ENCODE data around the gene UBE2K. TPM values are rescaled to one million over a fixed set of nuclear protein-coding genes. Genes with fewer than 3 reads are reported as not detected.

UBE2K gene
- total RNA-seq, 1 experiment from 2014 or later: 151 TPM

- DNase-seq: no peak
- Histone ChIP-seq H2AFZ (ENCODE audit: low read length) (no peak overlapping the region), H3K23ac (ENCODE audit: insufficient read length, low read depth, low read length) (no peak overlapping the region), H4K5ac (ENCODE audit: insufficient read length, low read depth, low read length) (no peak overlapping the region), H2BK15ac (ENCODE audit: low read depth, low read length) (no peak overlapping the region), H3K27ac (ENCODE audit: insufficient read length, low read depth, low read length) (no peak overlapping the region), H3K4me2 (ENCODE audit: insufficient read depth, insufficient read length, low read length) (no peak overlapping the region), H3K27me3 (ENCODE audit: insufficient read depth, low read length) (no peaks in the 10 kb centered on the region), H3K23me2 (ENCODE audit: insufficient read length, low read depth, low read length, poor library complexity, severe bottlenecking) (no peaks in the 10 kb centered on the region), H4K20me1 (ENCODE audit: control insufficient read depth, insufficient read depth, insufficient read length) (no peaks in the 10 kb centered on the region), H2BK12ac (ENCODE audit: insufficient read length, low read depth, low read length) (no peak overlapping the region), H2AK5ac (ENCODE audit: insufficient read length, low read length) (no peak overlapping the region), H3K56ac (ENCODE audit: insufficient read length, low read depth, low read length) (no peak overlapping the region), H3K4ac (ENCODE audit: low read depth, low read length) (no peak overlapping the region), H3K9me3 (ENCODE audit: control insufficient read depth, low read depth, low read length) (no peaks in the 10 kb centered on the region), H3K79me1 (ENCODE audit: insufficient read depth, low read depth, low read length, poor library complexity, severe bottlenecking) (no peaks in the 10 kb centered on the region), H4K91ac (ENCODE audit: insufficient read length, low read depth, low read length) (no peak overlapping the region), H3K79me2 (ENCODE audit: insufficient read depth, low read length) (no peaks in the 10 kb centered on the region), H3K14ac (ENCODE audit: insufficient read depth, low read length) (no peak overlapping the region; the same call in 1 of the 2 replicates), H2BK120ac (ENCODE audit: low read depth, low read length, poor library complexity, severe bottlenecking) (no peak overlapping the region), H2BK20ac (ENCODE audit: low read depth, low read length, poor library complexity, severe bottlenecking) (no peak overlapping the region), H3T11ph (ENCODE audit: low read length) (no peak overlapping the region), H3K4me1 (ENCODE audit: insufficient read depth, low read length) (no peaks in the 10 kb centered on the region), H3K9ac (ENCODE audit: extremely low read depth, insufficient read length, low read length) (no peak overlapping the region), H3K18ac (ENCODE audit: insufficient read length, low read depth, low read length) (no peak overlapping the region), H2BK5ac (ENCODE audit: insufficient read length, low read length) (no peak overlapping the region), H4K8ac (replicated peaks; ENCODE audit: insufficient read length, low read depth, low read length) (no peak overlapping the region)
- TF ChIP-seq CTCF (conservative IDR thresholded peaks at IDR 0.05): no peak
- no peaks in the 10 kb centered on the region for H3K9me3 Mint-ChIP-seq
- no CpG with 5 or more reads among the region's 7 CpGs for WGBS (ENCODE audit: extremely low coverage, insufficient read length, low lambda C conversion rate)
- no peak overlapping the region for H3K4me3 Mint-ChIP-seq
- peaks cover 6 to 53% (median 45%) of the 10 kb centered on the region in 3 experiments; a peak in 6 of 7 replicates for H3K36me3 Mint-ChIP-seq (ENCODE audit: insufficient read depth in 1 of 3, low read depth in 3 of 3)
- H3K27me3 Mint-ChIP-seq (ENCODE audit: low read depth): no peaks in the 10 kb centered on the region
- H3K27ac Mint-ChIP-seq: peak overlapping the region in 2 of 3 experiments; percentile 67 to 77; a peak in 4 of 7 replicates
- peaks cover 3 to 6% of the 10 kb centered on the region in 2 experiments; a peak in 2 of 4 replicates for H3K4me1 Mint-ChIP-seq
Measured at GRCh38 chr4:39825741-39826231, 127.8 kb downstream of the UBE2K start.

Other genes with a start within 250 kb of the UBE2K start
- gene RPL9, start 239.2 kb upstream of the UBE2K start, total RNA-seq (2021): 1,871 and 1,888 TPM in 2 replicates
- gene LIAS, start 239.1 kb upstream of the UBE2K start, total RNA-seq (2021): 18.5 and 19.9 TPM in 2 replicates
- 104 and 109 TPM in 2 replicates for gene UGDH, start 170.7 kb upstream of the UBE2K start, total RNA-seq (2021)
- gene SMIM14, start 59.3 kb upstream of the UBE2K start, total RNA-seq (2021): 19.4 and 21.3 TPM in 2 replicates

Data from H9 (cell line).